ENCODE results near the gene SNRPA. TPM values are rescaled to one million over a fixed set of nuclear protein-coding genes. Genes with fewer than 3 reads are reported as not detected.
"Not testable (repeated sequence)": the region's sequence is repeated elsewhere in the genome, so short reads cannot be mapped to it uniquely, and the experiment has no call there.

Gene SNRPA
- polyA plus RNA-seq, 1 donor, result 57.2 TPM

- no peak for DNase-seq (ENCODE audit: low read depth)
Observed at GRCh38 chr19:40744554-40745401, 6.2 kb upstream of the SNRPA start.

GRCh38 chr19:40745402-40745780 lies 5.6 kb upstream of the SNRPA start:
- DNase-seq (ENCODE audit: low read depth), result no peak

DNA sequence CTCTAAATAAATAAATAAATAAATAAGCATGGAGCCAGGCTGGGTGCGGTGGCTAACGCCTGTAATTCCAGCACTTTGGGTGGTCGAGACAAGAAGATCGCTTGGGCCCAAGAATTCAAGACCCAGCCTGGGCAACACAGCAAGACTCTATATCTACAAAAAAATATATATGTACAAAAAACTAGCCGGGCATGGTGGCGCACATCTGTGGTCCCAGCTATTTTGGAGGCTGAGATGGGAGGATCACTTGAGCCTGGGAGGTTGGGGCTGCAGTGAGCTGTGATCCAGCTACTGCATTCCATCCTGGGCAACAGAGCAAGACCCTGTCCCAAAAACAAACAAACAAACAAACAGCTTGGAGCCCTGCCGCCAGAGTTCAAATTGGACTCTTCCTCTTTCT lies 3.5 kb upstream of the SNRPA start:
- DNase-seq (ENCODE audit: low read depth), result no peak

DNA sequence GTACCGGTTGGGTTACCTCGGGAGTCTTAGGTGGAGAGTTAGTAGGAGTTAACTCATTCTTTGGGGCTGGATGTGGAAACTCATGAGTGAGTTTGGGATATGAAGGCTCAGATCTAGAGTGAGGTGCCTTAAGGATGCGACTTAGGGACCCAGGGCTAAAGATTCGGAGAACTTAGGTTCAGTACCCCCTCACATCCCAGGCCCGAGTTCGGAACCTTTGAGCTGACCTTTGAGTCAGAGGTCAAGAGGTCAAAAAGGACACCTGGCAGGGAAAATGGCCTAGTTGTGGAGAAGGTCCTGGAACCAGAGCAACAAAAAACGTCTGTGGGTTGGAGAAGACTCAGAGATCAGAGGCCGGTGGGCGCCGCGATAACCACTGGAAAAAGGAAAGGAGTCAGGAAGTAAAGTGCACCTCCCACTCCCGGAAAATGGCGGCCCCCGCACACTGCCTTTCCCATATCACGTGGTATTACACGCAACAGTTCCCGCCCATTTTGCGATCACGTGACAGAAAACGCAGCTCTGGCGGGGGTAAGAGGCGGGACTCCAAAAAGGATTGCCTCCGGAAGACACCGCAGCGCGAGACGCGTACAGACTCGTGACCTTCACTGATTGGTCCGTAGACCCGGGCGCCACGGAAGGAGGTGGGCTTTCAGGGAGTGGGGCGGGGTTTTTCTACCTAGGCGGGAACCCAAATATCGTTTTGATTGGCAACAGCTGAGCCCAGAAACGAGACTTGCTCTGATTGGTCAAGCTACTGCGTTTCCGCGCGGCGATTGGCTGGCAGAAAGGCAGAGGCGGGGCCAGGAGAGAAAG lies 737 bp upstream of the SNRPA start, which contains the start of gene ACTMAP:
ACTMAP (minus strand) TSS at position 420 of the 816 bp plus-strand sequence. CDS start 674 bp downstream, outside the sequence.
- peak; percentile 100 for DNase-seq (ENCODE audit: low read depth)

DNA sequence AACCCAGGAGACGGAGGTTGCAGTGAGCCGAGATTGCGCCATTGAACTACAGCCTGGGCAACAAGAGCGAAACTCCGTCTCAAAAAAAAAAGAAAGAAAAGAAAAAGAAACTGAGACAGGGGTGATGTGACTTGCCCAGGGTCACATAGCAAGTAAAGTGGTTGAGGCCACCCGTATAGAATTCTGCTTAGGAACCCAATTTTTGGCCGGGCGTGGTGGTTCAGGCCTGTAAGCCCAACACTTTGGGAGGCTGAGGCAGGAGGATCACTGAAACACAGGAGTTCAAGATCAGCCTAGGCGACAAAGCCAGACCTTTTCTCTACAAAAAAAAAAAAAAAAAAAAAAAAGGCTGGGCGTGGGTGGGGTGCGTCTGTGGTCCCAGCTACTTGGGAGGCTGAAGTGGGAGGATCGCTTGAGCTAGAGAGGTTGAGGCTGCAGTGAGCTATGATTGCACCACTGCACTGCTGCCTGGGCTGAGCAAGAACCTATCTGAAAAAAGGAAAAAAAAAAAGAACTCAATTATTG lies 1.3 kb downstream of the SNRPA start:
- DNase-seq (ENCODE audit: low read depth), result no peak

GRCh38 chr19:40754611-40755247 lies 3.7 kb downstream of the SNRPA start:
- DNase-seq (ENCODE audit: low read depth), result no peak

- no peak for DNase-seq (ENCODE audit: low read depth)
Observed at GRCh38 chr19:40755248-40755624, 4.2 kb downstream of the SNRPA start.

- no peak for DNase-seq (ENCODE audit: low read depth)
Observed at GRCh38 chr19:40755791-40756190, 4.8 kb downstream of the SNRPA start.

- DNase-seq (ENCODE audit: low read depth), result no peak
Observed at GRCh38 chr19:40756502-40757110, 5.6 kb downstream of the SNRPA start.

- DNase-seq (ENCODE audit: low read depth), result no peak
Observed at GRCh38 chr19:40758491-40758890, 7.5 kb downstream of the SNRPA start.

DNA sequence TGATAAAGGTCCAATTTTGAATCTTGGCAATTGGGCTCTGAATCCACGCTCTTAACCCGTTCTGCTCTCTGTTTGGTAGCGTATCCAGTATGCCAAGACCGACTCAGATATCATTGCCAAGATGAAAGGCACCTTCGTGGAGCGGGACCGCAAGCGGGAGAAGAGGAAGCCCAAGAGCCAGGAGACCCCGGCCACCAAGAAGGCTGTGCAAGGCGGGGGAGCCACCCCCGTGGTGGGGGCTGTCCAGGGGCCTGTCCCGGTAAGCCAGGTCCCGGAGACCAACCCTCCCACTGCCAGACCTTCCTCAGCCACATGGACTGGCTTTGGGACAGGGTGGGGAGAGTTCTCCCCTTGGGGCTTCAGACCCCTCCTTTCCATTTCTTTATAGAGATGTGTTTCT lies 8.3 kb downstream of the SNRPA start:
- DNase-seq (ENCODE audit: low read depth), result no peak

- DNase-seq (ENCODE audit: low read depth), result no peak
Observed at GRCh38 chr19:40762754-40763470, 11.9 kb downstream of the SNRPA start.

DNA sequence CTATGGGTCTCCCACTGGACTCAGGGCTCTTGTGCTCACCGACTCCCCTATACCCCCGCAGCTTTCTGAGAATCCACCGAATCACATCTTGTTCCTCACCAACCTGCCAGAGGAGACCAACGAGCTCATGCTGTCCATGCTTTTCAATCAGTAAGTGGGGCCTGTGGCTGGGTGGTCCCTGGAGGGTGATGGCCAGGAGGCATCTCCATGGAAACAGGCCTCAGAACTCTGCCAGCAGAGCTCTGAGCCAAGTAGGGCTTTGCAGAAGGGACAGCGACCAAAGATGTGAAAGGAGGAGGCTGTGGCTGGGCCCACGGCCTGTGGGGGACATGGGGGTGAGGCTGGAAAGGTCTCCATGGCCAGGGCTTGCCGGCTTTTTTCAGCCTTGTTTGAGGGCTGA lies 12.5 kb downstream of the SNRPA start:
- DNase-seq (ENCODE audit: low read depth), result no peak

GRCh38 chr19:40763963-40764362 lies 13.0 kb downstream of the SNRPA start:
- DNase-seq (ENCODE audit: low read depth), result no peak

DNA sequence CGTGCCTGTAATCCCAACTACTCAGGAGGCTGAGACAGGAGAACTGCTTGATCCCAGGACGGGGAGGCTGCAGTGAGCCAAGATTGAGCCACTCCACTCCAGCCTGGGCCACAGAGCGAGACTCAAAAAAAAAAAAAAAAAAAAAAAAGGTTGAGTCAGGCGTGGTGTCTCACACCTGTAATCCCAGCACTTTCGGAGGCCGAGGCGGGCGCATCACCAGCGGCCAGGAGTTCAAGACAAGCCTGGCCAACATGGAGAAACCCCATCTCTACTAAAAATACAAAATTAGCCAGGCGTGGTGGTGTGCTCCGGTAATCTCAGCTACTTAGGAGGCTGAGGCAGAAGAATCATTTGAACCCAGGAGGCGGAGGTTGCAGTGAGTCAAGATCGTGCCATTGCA lies 15.4 kb downstream of the SNRPA start:
- not testable (repeated sequence) for DNase-seq (ENCODE audit: low read depth)

- DNase-seq (ENCODE audit: low read depth), result no peak
Observed at GRCh38 chr19:40768869-40769268, 17.9 kb downstream of the SNRPA start.

DNA sequence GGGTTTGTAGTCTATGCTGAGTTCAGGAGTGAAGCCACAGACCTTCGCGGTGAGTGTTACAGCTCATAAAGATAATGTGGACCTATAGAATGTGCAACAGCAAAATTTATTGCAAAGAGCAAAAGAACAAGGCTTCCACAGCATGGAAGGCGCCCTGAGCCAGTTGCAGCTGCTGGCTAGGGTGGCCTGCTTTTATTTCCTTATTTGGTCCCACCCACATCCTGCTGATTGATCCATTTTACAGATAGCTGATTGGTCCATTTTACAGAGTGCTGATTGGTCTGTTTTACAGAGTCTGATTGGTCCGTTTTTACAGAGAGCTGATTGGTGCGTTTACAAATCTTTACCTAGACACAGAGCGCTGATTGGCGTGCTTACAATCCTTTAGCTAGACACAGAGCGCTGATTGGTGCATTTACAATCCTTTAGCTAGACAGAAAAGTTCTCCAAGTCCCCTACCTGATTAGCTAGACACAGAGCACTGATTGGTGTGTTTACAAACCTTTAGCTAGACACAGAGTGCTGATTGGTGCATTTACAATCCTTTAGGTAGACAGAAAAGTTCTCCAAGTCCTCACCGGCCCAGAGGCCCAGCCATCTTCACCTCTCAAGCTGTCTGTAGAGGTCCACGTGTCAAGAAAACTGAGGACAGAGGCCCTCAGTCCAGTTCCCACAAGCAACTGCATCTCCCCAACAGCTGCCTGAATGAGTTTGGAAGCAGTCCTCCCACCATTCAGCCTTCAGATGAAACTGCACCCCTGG lies 20.3 kb downstream of the SNRPA start:
- not testable (repeated sequence) for DNase-seq (ENCODE audit: low read depth)

- DNase-seq (ENCODE audit: low read depth), result no peak
Observed at GRCh38 chr19:40774916-40775631, 24.1 kb downstream of the SNRPA start, which contains the start of gene MIA. Gene MIA, plus strand, starts transcription at chr19:40775521. Its CDS starts 22 bp downstream, at chr19:40775543.

DNA sequence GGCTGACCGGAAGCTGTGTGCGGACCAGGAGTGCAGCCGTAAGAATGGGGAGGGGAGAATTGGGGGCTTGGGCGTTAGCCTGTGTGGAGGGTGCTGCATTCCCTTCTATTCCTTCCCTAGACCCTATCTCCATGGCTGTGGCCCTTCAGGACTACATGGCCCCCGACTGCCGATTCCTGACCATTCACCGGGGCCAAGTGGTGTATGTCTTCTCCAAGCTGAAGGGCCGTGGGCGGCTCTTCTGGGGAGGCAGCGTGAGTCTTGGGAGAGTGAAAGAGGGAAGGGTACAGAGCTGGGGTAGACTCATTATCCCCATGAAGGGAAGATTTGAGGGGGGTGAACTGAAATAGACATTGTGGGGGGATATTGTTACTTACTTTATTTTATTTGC lies 24.6 kb downstream of the SNRPA start:
- no peak for DNase-seq (ENCODE audit: low read depth)
